Measurements from ENCODE around the gene ARHGEF37.

Gene ARHGEF37

GRCh38 chr5:149544028-149544420 lies 37.3 kb upstream of the ARHGEF37 start:
- H3K36me3 ChIP-seq (ENCODE audit: insufficient read depth, low read length), result peaks cover 56% of the 10 kb centered on the region

GRCh38 chr5:149545327-149545726 lies 36.0 kb upstream of the ARHGEF37 start:
- H4K20me1 ChIP-seq (ENCODE audit: insufficient read depth, low read length, poor library complexity, severe bottlenecking), result peaks cover 88% of the 10 kb centered on the region
- H3F3A ChIP-seq (ENCODE audit: low read depth), result no peaks in the 10 kb centered on the region
- no peak overlapping the region for H3K9ac ChIP-seq (ENCODE audit: low read depth, low read length, poor library complexity, severe bottlenecking)
- peaks cover 8% of the 10 kb centered on the region for H3K27me3 ChIP-seq (ENCODE audit: insufficient read depth, low read length, poor library complexity, severe bottlenecking)
- peak overlapping the region; percentile 92 for H3K4me2 ChIP-seq (ENCODE audit: low read depth, low read length, poor library complexity, severe bottlenecking)
- TF ChIP-seq EZH2phosphoT487 (IDR thresholded peaks at IDR 0.05; ENCODE audit: borderline replicate concordance) (no peak), CTCF (conservative IDR thresholded peaks at IDR 0.05; ENCODE audit: low read length) (no peak)
- peaks cover 56% of the 10 kb centered on the region for H3K36me3 ChIP-seq (ENCODE audit: insufficient read depth, low read length)
- no peak overlapping the region for H2AFZ ChIP-seq (ENCODE audit: low read length)
- no peaks in the 10 kb centered on the region for H3K9me2 ChIP-seq (replicated peaks; ENCODE audit: low read depth, low read length)
- no peak overlapping the region for H3K4me3 ChIP-seq (ENCODE audit: low read length, poor library complexity, severe bottlenecking)
- H3K4me1 ChIP-seq (ENCODE audit: insufficient read depth, low read length, poor library complexity, severe bottlenecking), result peaks cover 36% of the 10 kb centered on the region
- H3K79me2 ChIP-seq (ENCODE audit: insufficient read depth, low read length), result peaks cover 97% of the 10 kb centered on the region
- H3K9me3 ChIP-seq (ENCODE audit: insufficient read depth, low read depth, low read length), result no peaks in the 10 kb centered on the region

More at GRCh38 chr5:149544028-149544420, 37.3 kb upstream of the ARHGEF37 start:
- peak overlapping the region; percentile 22 for H3K9ac ChIP-seq (ENCODE audit: low read depth, low read length, poor library complexity, severe bottlenecking)
- no peaks in the 10 kb centered on the region for H3F3A ChIP-seq (ENCODE audit: low read depth)
- TF ChIP-seq CTCF (conservative IDR thresholded peaks at IDR 0.05; ENCODE audit: low read length) (no peak), EZH2phosphoT487 (IDR thresholded peaks at IDR 0.05; ENCODE audit: borderline replicate concordance) (no peak)
- no peak overlapping the region for H2AFZ ChIP-seq (ENCODE audit: low read length)
- peak overlapping the region; percentile 50 for H3K4me2 ChIP-seq (ENCODE audit: low read depth, low read length, poor library complexity, severe bottlenecking)
- peaks cover 43% of the 10 kb centered on the region for H3K4me1 ChIP-seq (ENCODE audit: insufficient read depth, low read length, poor library complexity, severe bottlenecking)
- H3K79me2 ChIP-seq (ENCODE audit: insufficient read depth, low read length), result peaks cover 97% of the 10 kb centered on the region
- no peaks in the 10 kb centered on the region for H3K9me2 ChIP-seq (replicated peaks; ENCODE audit: low read depth, low read length)
- peaks cover 93% of the 10 kb centered on the region for H4K20me1 ChIP-seq (ENCODE audit: insufficient read depth, low read length, poor library complexity, severe bottlenecking)
- no peaks in the 10 kb centered on the region for H3K27me3 ChIP-seq (ENCODE audit: insufficient read depth, low read length, poor library complexity, severe bottlenecking)
- H3K9me3 ChIP-seq (ENCODE audit: insufficient read depth, low read depth, low read length), result no peaks in the 10 kb centered on the region
- H3K4me3 ChIP-seq (ENCODE audit: low read length, poor library complexity, severe bottlenecking), result no peak overlapping the region

GRCh38 chr5:149546974-149547373 lies 34.3 kb upstream of the ARHGEF37 start:
- Histone ChIP-seq H2AFZ (ENCODE audit: low read length) (no peak overlapping the region), H4K20me1 (ENCODE audit: insufficient read depth, low read length, poor library complexity, severe bottlenecking) (peaks cover 76% of the 10 kb centered on the region), H3K9me2 (replicated peaks; ENCODE audit: low read depth, low read length) (no peaks in the 10 kb centered on the region), H3K4me2 (ENCODE audit: low read depth, low read length, poor library complexity, severe bottlenecking) (peak overlapping the region; percentile 92), H3K9ac (ENCODE audit: low read depth, low read length, poor library complexity, severe bottlenecking) (peak overlapping the region; percentile 16), H3K79me2 (ENCODE audit: insufficient read depth, low read length) (peaks cover 90% of the 10 kb centered on the region), H3F3A (ENCODE audit: low read depth) (no peaks in the 10 kb centered on the region), H3K4me1 (ENCODE audit: insufficient read depth, low read length, poor library complexity, severe bottlenecking) (peaks cover 34% of the 10 kb centered on the region), H3K9me3 (ENCODE audit: insufficient read depth, low read depth, low read length) (no peaks in the 10 kb centered on the region), H3K4me3 (ENCODE audit: low read length, poor library complexity, severe bottlenecking) (peak overlapping the region; percentile 91), H3K27me3 (ENCODE audit: insufficient read depth, low read length, poor library complexity, severe bottlenecking) (peaks cover 16% of the 10 kb centered on the region), H3K36me3 (ENCODE audit: insufficient read depth, low read length) (peaks cover 57% of the 10 kb centered on the region)
- no peak for TF ChIP-seq EZH2phosphoT487 (IDR thresholded peaks at IDR 0.05; ENCODE audit: borderline replicate concordance)
- TF ChIP-seq CTCF (conservative IDR thresholded peaks at IDR 0.05; ENCODE audit: low read length), result no peak

Data from Loucy (cell line).